ENCODE measurements around the gene CCR4. TPM values are rescaled to one million over a fixed set of nuclear protein-coding genes. Genes with fewer than 3 reads are reported as not detected.
"Not testable (repeated sequence)": the region's sequence is repeated elsewhere in the genome, so short reads cannot be mapped to it uniquely, and the experiment has no call there.

CCR4 gene
- total RNA-seq, 2 experiments from 2014 or later: 17.5 to 20.7 TPM

DNA sequence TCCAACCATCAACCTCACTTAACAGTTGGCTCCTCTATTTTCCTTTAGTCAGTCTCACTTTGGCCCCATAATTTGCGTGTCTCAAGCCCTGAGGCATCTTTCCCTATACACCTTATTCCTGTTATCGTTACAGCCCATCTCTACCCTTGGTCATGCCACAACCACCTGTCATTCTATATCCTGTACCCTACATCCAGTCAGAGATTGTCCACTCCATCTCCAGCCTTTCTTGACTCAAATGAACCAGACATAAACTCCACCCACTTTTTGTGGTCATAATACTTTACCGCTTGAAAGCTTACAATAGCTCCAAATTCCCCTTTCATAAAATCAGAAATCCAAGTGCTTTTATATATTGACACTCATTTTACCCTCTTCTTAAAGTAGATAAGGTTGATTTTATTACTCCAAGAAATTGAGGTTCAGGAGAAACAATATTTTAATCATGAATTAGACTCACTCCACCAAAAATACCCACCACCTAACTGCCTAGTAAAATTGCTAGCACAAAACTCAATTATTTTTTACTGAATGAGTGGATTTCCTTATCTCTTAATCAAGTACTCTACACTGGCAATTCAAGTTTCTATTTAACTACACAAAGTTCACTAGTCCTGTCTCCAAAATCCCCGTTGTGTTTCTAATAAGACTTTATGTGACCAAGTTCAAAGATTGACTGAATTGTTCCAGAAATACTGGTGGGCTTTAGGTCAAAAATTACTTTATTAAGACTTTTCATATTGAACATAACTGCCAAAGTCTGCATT, 9.1 kb downstream of the CCR4 start:
- Mint-ChIP-seq H3K4me1 (peaks cover 20% of the 10 kb centered on the region), H3K4me3 (no peak overlapping the region), H3K36me3 (peaks cover 6% of the 10 kb centered on the region), H3K27ac (no peak overlapping the region), H3K27me3 (peaks cover 2% of the 10 kb centered on the region), H3K9me3 (peaks cover 6% of the 10 kb centered on the region)
- DNase-seq: no peak
- no peak for ATAC-seq (ENCODE audit: low read depth)
- POLR2A ChIA-PET: no interaction called here

DNA sequence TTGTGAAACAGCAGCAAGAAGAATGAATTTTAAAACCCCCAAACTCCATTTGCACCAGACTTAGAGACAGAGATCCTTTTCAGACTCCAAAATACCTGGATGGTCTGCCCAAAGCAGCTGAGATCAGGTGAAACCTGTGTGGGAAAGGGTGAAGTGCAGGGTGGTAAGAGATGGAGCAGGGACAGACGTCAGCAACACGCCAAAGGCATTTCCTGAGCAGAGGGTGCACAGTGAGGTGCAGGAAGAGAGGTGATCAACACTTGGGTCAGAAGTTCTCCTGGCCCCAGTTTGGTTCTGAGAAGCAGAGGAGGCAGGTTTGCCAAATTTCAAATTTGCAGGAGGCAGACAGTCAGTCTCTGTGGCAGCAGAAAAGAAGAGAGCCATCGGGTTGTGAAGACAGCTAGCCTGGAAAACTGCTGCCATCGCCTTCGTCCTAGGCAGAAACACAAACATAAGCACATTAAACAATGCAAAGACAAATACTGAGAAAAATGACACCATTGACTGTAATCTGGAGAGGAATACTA, 9.8 kb downstream of the CCR4 start:
- POLR2A ChIA-PET: interaction anchor here (0.7 kb wide), 1 partner anchor 35 kb away, joined by 3 read pairs; no protein-coding TSS in a partner anchor
- H3K27me3 Mint-ChIP-seq: peaks cover 2% of the 10 kb centered on the region
- H3K36me3 Mint-ChIP-seq: peaks cover 7% of the 10 kb centered on the region
- H3K9me3 Mint-ChIP-seq: peaks cover 6% of the 10 kb centered on the region
- ATAC-seq (ENCODE audit: low read depth) (peak; percentile 26), DNase-seq (no peak)
- no peak overlapping the region for H3K4me3 Mint-ChIP-seq
- peaks cover 20% of the 10 kb centered on the region for H3K4me1 Mint-ChIP-seq
- H3K27ac Mint-ChIP-seq: peak overlapping the region; percentile 63

DNA sequence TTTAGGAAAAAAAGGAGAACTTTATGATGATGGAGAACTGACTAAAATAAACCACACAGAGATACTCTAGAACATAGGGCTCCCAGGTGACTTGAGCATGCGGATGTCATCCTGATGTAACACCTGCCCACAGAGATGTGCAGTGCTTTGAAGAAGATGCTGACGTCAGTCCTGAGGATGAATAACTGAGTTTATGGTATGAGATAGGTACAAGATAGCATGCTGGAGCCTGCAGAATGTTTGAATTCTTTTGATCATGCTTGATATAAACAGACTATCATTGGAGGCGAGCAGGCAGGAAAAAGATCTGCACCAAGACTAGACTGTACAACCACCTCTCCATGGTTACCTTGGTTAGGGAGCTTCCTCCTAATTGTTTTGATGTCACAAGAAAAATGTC, 12.4 kb downstream of the CCR4 start:
- DNase-seq: no peak
- H3K4me3 Mint-ChIP-seq: no peak overlapping the region
- H3K27me3 Mint-ChIP-seq: peaks cover 2% of the 10 kb centered on the region
- H3K9me3 Mint-ChIP-seq: peaks cover 10% of the 10 kb centered on the region
- peaks cover 13% of the 10 kb centered on the region for H3K36me3 Mint-ChIP-seq
- H3K27ac Mint-ChIP-seq: no peak overlapping the region
- POLR2A ChIA-PET: no interaction called here
- peak; percentile 30 for ATAC-seq (ENCODE audit: low read depth)
- peaks cover 20% of the 10 kb centered on the region for H3K4me1 Mint-ChIP-seq

DNA sequence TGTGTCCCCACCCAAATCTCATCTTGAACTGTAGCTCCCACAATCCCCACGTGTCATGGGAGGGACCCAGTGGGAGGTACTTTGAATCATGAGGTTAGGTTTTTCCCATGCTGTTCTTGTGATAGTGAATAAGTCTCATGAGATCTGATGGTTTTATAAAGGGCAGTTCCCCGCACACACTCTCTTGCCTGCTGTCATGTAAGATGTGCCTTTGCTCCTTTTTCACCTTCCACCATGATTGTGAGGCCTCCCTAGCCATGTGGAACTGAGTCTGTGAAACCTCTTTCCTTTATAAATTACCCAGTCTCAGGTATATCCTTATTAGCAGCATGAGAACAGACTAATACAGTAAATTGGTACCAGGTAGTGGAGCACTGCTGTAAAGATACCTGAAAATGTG, 13.3 kb downstream of the CCR4 start:
- H3K9me3 Mint-ChIP-seq; H3K27me3 Mint-ChIP-seq; H3K27ac Mint-ChIP-seq; H3K4me3 Mint-ChIP-seq; POLR2A ChIA-PET; DNase-seq; ATAC-seq (ENCODE audit: low read depth): not testable (repeated sequence)
- Mint-ChIP-seq H3K36me3 (peaks cover 13% of the 10 kb centered on the region), H3K4me1 (peaks cover 20% of the 10 kb centered on the region)

DNA sequence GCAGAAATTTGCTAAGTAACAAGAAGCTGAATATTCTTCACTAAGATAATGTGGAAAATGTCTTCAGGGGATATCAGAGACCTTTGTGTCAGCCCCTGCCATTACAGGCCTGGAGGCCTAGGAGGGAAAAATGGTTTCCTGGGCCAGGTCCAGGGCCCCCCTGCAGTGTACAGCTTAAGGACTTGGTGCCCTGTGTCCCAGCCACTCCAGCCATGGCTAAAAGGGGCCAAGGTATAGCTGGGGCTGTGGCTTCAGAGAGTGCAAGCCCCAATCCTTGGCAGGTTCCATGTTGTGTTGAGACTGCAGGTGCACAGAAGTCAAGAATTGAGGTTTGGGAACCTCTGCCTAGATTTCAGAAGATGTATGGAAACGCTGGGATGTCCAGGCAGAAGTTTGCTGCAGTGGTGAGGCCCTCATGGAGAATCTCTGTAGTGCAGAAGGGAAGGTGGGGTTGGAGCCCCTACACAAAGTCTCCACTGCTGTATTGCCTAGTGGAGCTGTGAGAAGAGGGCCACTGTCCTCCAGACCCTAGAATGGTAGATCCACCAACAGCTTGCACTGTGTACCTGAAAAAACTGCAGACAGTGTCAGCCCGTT, 14.3 kb downstream of the CCR4 start:
- H3K4me3 Mint-ChIP-seq; POLR2A ChIA-PET; H3K9me3 Mint-ChIP-seq; H3K27me3 Mint-ChIP-seq; ATAC-seq (ENCODE audit: low read depth); DNase-seq; H3K27ac Mint-ChIP-seq: not testable (repeated sequence)
- peaks cover 13% of the 10 kb centered on the region for H3K4me1 Mint-ChIP-seq
- peaks cover 13% of the 10 kb centered on the region for H3K36me3 Mint-ChIP-seq

DNA sequence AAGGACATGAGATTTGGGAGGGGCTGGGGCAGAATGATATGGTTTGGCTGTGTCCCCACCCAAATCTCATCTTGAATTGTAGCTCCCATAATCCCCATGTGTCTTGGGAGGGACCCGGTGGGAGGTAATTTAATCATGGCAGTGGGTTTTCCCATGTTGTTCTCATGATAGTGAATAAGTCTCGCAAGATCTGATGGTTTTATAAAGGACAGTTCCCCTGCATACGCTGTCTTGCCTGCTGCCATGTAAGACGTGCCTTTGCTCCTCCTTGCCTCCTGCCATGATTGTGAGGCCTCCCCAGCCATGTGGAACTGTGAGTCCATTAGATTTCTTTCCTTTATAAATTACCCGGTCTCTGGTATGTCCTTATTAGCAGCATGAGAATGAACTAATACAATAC, 15.2 kb downstream of the CCR4 start:
- ATAC-seq (ENCODE audit: low read depth); POLR2A ChIA-PET; DNase-seq; H3K27me3 Mint-ChIP-seq; H3K27ac Mint-ChIP-seq; H3K4me1 Mint-ChIP-seq; H3K9me3 Mint-ChIP-seq; H3K4me3 Mint-ChIP-seq: not testable (repeated sequence)
- peaks cover 13% of the 10 kb centered on the region for H3K36me3 Mint-ChIP-seq

DNA sequence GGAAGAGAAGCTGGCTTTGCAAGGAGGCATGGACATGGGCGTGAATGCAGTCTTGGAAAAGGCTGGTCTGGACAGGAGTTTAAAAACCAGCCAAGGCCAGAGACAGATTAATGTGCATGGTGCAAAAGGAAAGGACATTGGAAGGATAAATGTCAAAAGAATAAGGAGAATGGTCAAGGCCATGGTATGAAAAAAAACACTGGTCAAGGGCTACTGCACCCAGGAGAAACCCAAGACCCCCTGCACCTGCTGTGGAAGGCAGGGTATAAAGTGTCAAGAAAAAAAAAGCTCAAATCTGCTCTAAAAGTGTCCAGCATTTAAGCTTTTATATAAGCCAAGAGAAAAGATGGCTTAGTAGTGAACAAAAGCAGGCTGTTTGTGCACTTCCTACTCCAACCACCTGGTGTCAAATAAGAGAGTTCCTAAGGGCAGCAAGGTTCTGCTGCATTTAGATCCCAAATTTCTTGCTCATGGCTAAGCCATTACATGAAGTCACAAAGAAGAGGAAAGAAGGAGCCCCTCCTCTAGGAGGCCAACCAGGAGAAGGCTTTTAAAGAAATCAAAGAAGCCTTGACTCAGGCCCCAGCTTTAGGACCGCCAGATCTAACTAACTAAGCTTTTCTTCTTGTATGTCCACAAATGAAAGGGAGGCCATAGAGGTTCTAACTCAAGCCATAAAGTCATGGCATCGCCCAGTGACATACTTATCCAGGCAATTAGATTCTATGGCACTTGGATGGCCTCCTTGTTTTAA, 16.9 kb downstream of the CCR4 start:
- POLR2A ChIA-PET: no interaction called here
- H3K27me3 Mint-ChIP-seq: peaks cover 19% of the 10 kb centered on the region
- peaks cover 10% of the 10 kb centered on the region for H3K9me3 Mint-ChIP-seq
- ATAC-seq (ENCODE audit: low read depth): no peak
- peaks cover 13% of the 10 kb centered on the region for H3K36me3 Mint-ChIP-seq
- no peak overlapping the region for H3K4me3 Mint-ChIP-seq
- H3K27ac Mint-ChIP-seq: no peak overlapping the region
- H3K4me1 Mint-ChIP-seq: peaks cover 10% of the 10 kb centered on the region
- DNase-seq: no peak

DNA sequence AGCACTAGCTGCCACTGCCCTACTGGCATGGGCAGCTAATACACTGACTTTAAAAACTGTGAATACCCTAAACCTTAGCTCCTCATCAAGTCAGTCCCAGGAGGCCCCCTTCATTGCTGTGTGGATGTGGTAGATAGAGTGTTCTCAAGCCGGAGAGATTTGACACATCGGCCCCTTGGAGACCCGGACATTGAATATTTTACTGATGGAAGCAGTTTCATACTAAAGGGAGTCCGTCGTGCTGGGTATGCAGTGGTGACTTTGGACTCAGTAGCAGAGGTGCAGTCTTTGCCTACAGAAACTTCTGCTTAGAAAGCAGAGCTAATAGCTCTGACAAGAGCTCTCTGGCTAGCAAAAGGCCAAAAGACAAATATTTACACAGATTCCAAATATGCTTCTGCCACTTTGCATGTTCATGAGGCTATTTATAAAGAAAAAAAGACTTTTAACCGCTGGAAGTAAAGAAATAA, 17.5 kb downstream of the CCR4 start:
- POLR2A ChIA-PET: no interaction called here
- H3K27ac Mint-ChIP-seq: no peak overlapping the region
- no peak overlapping the region for H3K4me3 Mint-ChIP-seq
- H3K4me1 Mint-ChIP-seq: peaks cover 13% of the 10 kb centered on the region
- DNase-seq (no peak), ATAC-seq (ENCODE audit: low read depth) (no peak)
- H3K27me3 Mint-ChIP-seq: peaks cover 19% of the 10 kb centered on the region
- H3K9me3 Mint-ChIP-seq: peaks cover 9% of the 10 kb centered on the region
- H3K36me3 Mint-ChIP-seq: peaks cover 13% of the 10 kb centered on the region

DNA sequence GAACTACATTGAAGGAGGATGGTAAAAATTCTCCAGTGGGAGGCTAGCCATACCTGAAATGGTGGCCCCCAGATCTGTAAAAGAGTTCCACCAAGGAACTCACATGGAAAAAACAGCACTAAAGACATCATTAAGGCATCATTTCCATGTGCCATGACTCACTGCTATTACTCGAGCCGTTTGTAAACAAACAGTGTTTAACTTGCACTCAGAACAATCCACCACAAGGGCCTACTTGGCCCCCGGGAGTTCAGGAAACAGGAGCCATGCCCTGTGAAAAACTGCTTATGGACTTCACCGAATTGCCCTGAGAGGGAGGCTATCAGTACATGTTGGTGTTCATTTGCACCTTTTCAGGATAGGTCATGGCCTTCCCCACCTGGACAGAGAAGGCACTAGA, 18.2 kb downstream of the CCR4 start:
- peaks cover 15% of the 10 kb centered on the region for H3K4me1 Mint-ChIP-seq
- peaks cover 7% of the 10 kb centered on the region for H3K9me3 Mint-ChIP-seq
- peaks cover 13% of the 10 kb centered on the region for H3K36me3 Mint-ChIP-seq
- H3K4me3 Mint-ChIP-seq: no peak overlapping the region
- DNase-seq (no peak), ATAC-seq (ENCODE audit: low read depth) (no peak)
- POLR2A ChIA-PET: no interaction called here
- H3K27ac Mint-ChIP-seq: no peak overlapping the region
- peaks cover 19% of the 10 kb centered on the region for H3K27me3 Mint-ChIP-seq

DNA sequence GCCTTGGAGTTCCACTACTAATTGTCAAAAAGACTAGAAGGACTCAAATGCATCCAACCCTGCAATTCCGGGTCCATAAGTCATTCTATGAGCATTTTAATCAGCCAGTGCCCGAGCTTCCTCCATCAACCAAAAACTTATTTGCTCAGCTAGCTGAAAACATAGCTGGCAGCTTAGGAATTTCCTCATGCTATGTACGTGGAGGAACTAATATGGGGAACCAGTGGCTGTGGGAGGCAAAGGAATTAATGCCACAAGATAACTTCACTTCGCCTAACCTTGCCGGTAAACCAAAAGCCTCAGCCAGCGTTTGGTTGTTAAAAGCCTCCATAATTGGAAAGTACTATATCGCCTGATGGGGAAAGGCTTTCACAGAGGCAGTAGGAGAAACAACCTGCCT, 19.8 kb downstream of the CCR4 start:
- H3K9me3 Mint-ChIP-seq; H3K27ac Mint-ChIP-seq; POLR2A ChIA-PET; H3K36me3 Mint-ChIP-seq; DNase-seq; H3K4me3 Mint-ChIP-seq; ATAC-seq (ENCODE audit: low read depth): not testable (repeated sequence)
- peaks cover 18% of the 10 kb centered on the region for H3K4me1 Mint-ChIP-seq
- peaks cover 19% of the 10 kb centered on the region for H3K27me3 Mint-ChIP-seq

DNA sequence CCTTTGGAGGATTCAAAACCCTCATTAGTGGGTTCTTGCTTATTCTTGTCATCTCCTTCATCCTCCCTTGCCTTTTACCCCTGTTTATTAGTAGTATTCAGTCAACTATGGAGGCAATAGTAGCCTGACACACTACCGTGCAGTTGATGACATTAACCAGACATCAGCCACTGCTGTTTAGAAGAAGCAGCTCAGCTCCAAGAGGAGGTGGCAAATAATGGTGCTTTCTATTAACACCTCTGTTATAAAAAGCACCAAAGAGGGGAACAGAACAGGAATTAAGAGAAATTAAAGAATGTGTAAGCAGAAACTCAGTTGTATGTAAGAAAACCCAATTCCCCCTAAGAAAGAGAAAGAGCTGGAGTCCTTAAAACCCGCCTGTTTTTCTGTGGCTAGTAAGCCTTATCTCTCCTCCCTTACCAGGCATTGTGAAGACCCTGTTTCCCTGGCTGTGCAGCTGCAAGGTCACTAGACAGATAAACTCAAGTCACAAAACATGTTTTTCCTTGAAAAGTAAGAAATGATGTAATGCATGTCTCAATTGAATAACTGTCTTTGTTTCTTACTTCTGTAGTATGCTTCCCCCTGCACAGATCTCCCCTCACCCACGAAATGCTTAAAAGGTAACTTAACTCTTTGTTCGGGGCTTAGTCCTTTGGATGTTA, 21.2 kb downstream of the CCR4 start:
- Mint-ChIP-seq H3K27ac (no peak overlapping the region), H3K27me3 (peaks cover 19% of the 10 kb centered on the region), H3K4me3 (no peak overlapping the region), H3K9me3 (no peaks in the 10 kb centered on the region), H3K4me1 (peaks cover 18% of the 10 kb centered on the region), H3K36me3 (no peaks in the 10 kb centered on the region)
- no peak for DNase-seq
- no peak for ATAC-seq (ENCODE audit: low read depth)
- POLR2A ChIA-PET: no interaction called here

DNA sequence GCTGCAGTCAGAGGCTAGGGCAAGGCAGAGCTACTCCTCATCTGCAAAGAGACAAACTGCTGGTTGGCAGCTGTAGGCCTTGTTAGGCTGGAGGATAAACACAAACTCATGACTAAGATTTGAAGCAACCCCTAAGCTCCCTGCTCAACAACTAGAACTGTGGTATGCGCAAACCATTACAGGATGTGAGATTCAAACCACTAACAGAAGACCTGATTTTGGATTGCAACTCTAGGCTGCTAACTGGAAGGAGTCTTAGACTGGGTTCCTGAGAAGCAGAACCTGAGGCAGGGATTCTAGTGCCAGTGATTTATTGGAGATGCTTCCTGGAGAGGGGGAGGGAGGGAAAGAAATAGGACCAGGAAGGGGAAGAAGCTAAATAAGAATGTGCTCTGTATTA, 22.5 kb downstream of the CCR4 start:
- peaks cover 18% of the 10 kb centered on the region for H3K4me1 Mint-ChIP-seq
- DNase-seq (peak; percentile 35), ATAC-seq (ENCODE audit: low read depth) (peak; percentile 99)
- POLR2A ChIA-PET: interaction anchor here (0.5 to 1.3 kb wide), 3 partner anchors 17 to 72 kb away, joined by 4 to 6 read pairs (median 5); no protein-coding TSS in a partner anchor
- H3K36me3 Mint-ChIP-seq: no peaks in the 10 kb centered on the region
- peak overlapping the region; percentile 27 for H3K4me3 Mint-ChIP-seq
- peaks cover 20% of the 10 kb centered on the region for H3K27me3 Mint-ChIP-seq
- no peak overlapping the region for H3K27ac Mint-ChIP-seq
- H3K9me3 Mint-ChIP-seq: peaks cover 1% of the 10 kb centered on the region
